HepG2 (cell line): ENCODE data around the gene CCL22. TPM values are rescaled to one million over a fixed set of nuclear protein-coding genes. Genes with fewer than 3 reads are reported as not detected.

Experiments used
- HES4 ChIP-seq: sonication (generic); formaldehyde crosslinking; IDR thresholded peaks from 2 replicates; pipeline ENCODE4 v1.9.0; 2021; ENCODE audit warnings: mild to moderate bottlenecking, missing genetic modification reagents, borderline replicate concordance
- KDM2A ChIP-seq: sonication (generic); formaldehyde crosslinking; IDR thresholded peaks from 2 replicates; pipeline ENCODE4 v1.4.0; 2020; ENCODE audit warnings: low read depth, missing genetic modification reagents, borderline replicate concordance
- MIER2 ChIP-seq: IDR thresholded peaks from 2 replicates; pipeline ENCODE4 v1.6.1; 2016; ENCODE audit warnings: missing biosample characterization, missing genetic modification reagents
- MZF1 ChIP-seq: sonication (generic); formaldehyde crosslinking; IDR thresholded peaks from 2 replicates; pipeline ENCODE4 v1.8.1; 2023; ENCODE audit warnings: mild to moderate bottlenecking, missing genetic modification reagents, borderline replicate concordance
- RFX1 ChIP-seq: fragments of 450-650 bp; IDR thresholded peaks from 2 replicates; pipeline ENCODE4 v1.6.1; 2017
- RNF2 ChIP-seq: fragments of 450-650 bp; conservative IDR thresholded peaks from 2 replicates; pipeline ENCODE4 v1.6.1; 2016; ENCODE audit warnings: low read depth
- SP1 ChIP-seq, 2 experiments: fragments of 450-650 bp in 1 of 2; sonication (generic) in 1 of 2; formaldehyde crosslinking in 1 of 2; IDR thresholded peaks; 2 replicates each; pipeline versions ENCODE4 v1.4.0 to v1.6.1; 2016 to 2020; ENCODE audit warnings: missing genetic modification reagents in 1 of 2
- SP140L ChIP-seq: sonication (generic); formaldehyde crosslinking; IDR thresholded peaks from 2 replicates; pipeline ENCODE4 v1.4.0; 2020; ENCODE audit warnings: missing genetic modification reagents, borderline replicate concordance
- YEATS4 ChIP-seq: sonication (generic); formaldehyde crosslinking; IDR thresholded peaks from 2 replicates; pipeline ENCODE4 v1.4.0; 2020; ENCODE audit warnings: missing genetic modification reagents, borderline replicate concordance
- ZBTB1 ChIP-seq: sonication (generic); formaldehyde crosslinking; IDR thresholded peaks from 2 replicates; pipeline ENCODE4 v1.4.0; 2020; ENCODE audit warnings: missing genetic modification reagents, borderline replicate concordance
- ZBTB42 ChIP-seq: sonication (generic); formaldehyde crosslinking; IDR thresholded peaks from 2 replicates; pipeline ENCODE4 v1.5.0; 2020; ENCODE audit warnings: mild to moderate bottlenecking, missing genetic modification reagents
- ZC3H13 ChIP-seq: sonication (generic); formaldehyde crosslinking; IDR thresholded peaks from 2 replicates; pipeline ENCODE4 v1.8.1; 2023; ENCODE audit warnings: mild to moderate bottlenecking, missing genetic modification reagents, moderate library complexity
- ZFP62 ChIP-seq: sonication (generic); formaldehyde crosslinking; IDR thresholded peaks from 2 replicates; pipeline ENCODE4 v1.4.0; 2020; ENCODE audit warnings: missing genetic modification reagents
- ZNF180 ChIP-seq: sonication (generic); formaldehyde crosslinking; IDR thresholded peaks from 2 replicates; pipeline ENCODE4 v1.4.0; 2020; ENCODE audit warnings: low read depth, missing genetic modification reagents, borderline replicate concordance
- ZNF30 ChIP-seq: sonication (generic); formaldehyde crosslinking; IDR thresholded peaks from 2 replicates; pipeline ENCODE4 v1.5.0; 2020; ENCODE audit warnings: mild to moderate bottlenecking, missing genetic modification reagents
- ZNF343 ChIP-seq: sonication (generic); formaldehyde crosslinking; IDR thresholded peaks from 2 replicates; pipeline ENCODE4 v1.4.0; 2020; ENCODE audit warnings: mild to moderate bottlenecking, missing genetic modification reagents
- ZNF367 ChIP-seq: sonication (generic); formaldehyde crosslinking; IDR thresholded peaks from 2 replicates; pipeline ENCODE4 v1.4.0; 2020; ENCODE audit warnings: missing genetic modification reagents, borderline replicate concordance
- ZNF414 ChIP-seq: sonication (generic); formaldehyde crosslinking; IDR thresholded peaks from 2 replicates; pipeline ENCODE4 v1.5.0; 2020; ENCODE audit warnings: missing genetic modification reagents
- polyA plus RNA-seq, 8 experiments: library from polyadenylated mRNA; depleted of rRNA in 3 of 8; stranded (reverse) in 7 of 8; unstranded in 1 of 8; fragments of >200 nt; fragmentation: Illumina TruSeq in 4 of 8; extraction: Trizol in 4 of 8; gene quantifications; 2 replicates each; pipeline versions ENCODE4 v1.2.1 to v1.2.3, GENCODE V29; 2011 to 2016; ENCODE audit warnings: low read depth in 4 of 8, missing spikeins in 1 of 8, mixed read lengths in 1 of 8; ENCODE audit not compliant: insufficient read depth in 1 of 8
- total RNA-seq, 5 experiments: library from RNA; depleted of rRNA; stranded (reverse); fragments of >200 nt; fragmentation: Illumina TruSeq; extraction: Trizol; gene quantifications; 2 replicates each; pipeline ENCODE4 v1.2.3, GENCODE V29; 2016; ENCODE audit warnings: low read depth in 1 of 5
- TF ChIP-seq, protein P1 (sequence below): sonication (generic); formaldehyde crosslinking; IDR thresholded peaks from 2 replicates; pipeline ENCODE4 v1.8.0; 2022; ENCODE audit warnings: mild to moderate bottlenecking, missing genetic modification reagents, moderate library complexity
- TF ChIP-seq, protein P2 (sequence below): sonication (generic); formaldehyde crosslinking; IDR thresholded peaks from 2 replicates; pipeline ENCODE4 v1.4.0; 2020; ENCODE audit warnings: missing genetic modification reagents
- TF ChIP-seq, protein P3 (sequence below), 2 experiments: sonication (generic) in 1 of 2; formaldehyde crosslinking in 1 of 2; IDR thresholded peaks; 2 replicates each; pipeline versions ENCODE4 v1.4.0 to v1.6.1; 2018 to 2020; ENCODE audit warnings: missing genetic modification reagents in 2 of 2, borderline replicate concordance in 1 of 2, low read depth in 1 of 2, mild to moderate bottlenecking in 1 of 2, missing biosample characterization in 1 of 2
- TF ChIP-seq, protein P4 (sequence below): sonication (generic); formaldehyde crosslinking; conservative IDR thresholded peaks from 2 replicates; pipeline ENCODE4 v1.4.0; 2020; ENCODE audit warnings: mild to moderate bottlenecking, missing genetic modification reagents, moderate library complexity

Gene CCL22
- total and polyA plus RNA-seq, 2 of the 13 experiments (the other 11 are each of a cell fraction or from before 2014, with no cell fraction given) = not detected

DNA sequence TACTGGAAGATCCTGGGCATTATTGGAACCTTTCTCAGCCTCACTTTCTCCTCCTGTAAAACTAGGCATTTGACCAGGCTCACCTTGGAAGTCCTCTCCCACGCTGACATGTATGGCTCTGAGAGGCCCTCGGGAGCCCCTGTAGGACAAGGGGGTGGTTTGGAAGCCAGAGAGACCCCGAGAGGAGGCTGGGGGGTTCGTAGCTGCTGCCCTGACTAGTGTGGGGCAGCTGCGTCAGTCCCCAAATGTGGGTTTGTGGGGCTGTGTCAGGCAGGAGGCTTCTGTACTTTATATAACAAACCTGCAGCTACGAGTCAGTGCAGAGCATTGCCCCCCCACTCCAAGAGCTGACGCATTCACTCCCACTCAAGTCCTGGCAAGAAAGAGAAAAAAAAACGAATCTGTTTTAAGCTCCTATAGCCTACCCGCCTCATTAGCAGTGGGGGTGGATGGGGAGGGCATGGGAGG lies 15.5 kb downstream of the CCL22 start (continued):
- TF ChIP-seq, protein P1, sequence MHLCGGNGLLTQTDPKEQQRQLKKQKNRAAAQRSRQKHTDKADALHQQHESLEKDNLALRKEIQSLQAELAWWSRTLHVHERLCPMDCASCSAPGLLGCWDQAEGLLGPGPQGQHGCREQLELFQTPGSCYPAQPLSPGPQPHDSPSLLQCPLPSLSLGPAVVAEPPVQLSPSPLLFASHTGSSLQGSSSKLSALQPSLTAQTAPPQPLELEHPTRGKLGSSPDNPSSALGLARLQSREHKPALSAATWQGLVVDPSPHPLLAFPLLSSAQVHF (CRISPR knock-in tag) = no peak
- TF ChIP-seq YEATS4 (CRISPR knock-in tag) (no peak), RNF2 (no peak), ZFP62 (no peak), ZNF180 (CRISPR knock-in tag) (no peak), MZF1 (CRISPR knock-in tag) (no peak), ZNF30 (CRISPR knock-in tag) (no peak), KDM2A (CRISPR knock-in tag) (no peak), ZBTB42 (no peak), HES4 (no peak), SP1 (IDR thresholded peaks at IDR 0.05) (no peak), SP1 (CRISPR knock-in tag; IDR thresholded peaks at IDR 0.05) (no peak), ZNF343 (no peak), ZNF414 (CRISPR knock-in tag) (peak; percentile 80), MIER2 (CRISPR knock-in tag) (no peak), SP140L (no peak), ZC3H13 (CRISPR knock-in tag) (no peak), ZNF367 (no peak), RFX1 (no peak), ZBTB1 (CRISPR knock-in tag) (no peak)
- TF ChIP-seq, protein P2, sequence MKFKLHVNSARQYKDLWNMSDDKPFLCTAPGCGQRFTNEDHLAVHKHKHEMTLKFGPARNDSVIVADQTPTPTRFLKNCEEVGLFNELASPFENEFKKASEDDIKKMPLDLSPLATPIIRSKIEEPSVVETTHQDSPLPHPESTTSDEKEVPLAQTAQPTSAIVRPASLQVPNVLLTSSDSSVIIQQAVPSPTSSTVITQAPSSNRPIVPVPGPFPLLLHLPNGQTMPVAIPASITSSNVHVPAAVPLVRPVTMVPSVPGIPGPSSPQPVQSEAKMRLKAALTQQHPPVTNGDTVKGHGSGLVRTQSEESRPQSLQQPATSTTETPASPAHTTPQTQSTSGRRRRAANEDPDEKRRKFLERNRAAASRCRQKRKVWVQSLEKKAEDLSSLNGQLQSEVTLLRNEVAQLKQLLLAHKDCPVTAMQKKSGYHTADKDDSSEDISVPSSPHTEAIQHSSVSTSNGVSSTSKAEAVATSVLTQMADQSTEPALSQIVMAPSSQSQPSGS (CRISPR knock-in tag) = no peak
- TF ChIP-seq, protein P3, sequence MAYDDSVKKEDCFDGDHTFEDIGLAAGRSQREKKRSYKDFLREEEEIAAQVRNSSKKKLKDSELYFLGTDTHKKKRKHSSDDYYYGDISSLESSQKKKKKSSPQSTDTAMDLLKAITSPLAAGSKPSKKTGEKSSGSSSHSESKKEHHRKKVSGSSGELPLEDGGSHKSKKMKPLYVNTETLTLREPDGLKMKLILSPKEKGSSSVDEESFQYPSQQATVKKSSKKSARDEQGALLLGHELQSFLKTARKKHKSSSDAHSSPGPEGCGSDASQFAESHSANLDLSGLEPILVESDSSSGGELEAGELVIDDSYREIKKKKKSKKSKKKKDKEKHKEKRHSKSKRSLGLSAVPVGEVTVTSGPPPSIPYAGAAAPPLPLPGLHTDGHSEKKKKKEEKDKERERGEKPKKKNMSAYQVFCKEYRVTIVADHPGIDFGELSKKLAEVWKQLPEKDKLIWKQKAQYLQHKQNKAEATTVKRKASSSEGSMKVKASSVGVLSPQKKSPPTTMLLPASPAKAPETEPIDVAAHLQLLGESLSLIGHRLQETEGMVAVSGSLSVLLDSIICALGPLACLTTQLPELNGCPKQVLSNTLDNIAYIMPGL (CRISPR knock-in tag; IDR thresholded peaks at IDR 0.05; ENCODE audit: borderline replicate concordance in 1 of 2, low read depth in 1 of 2) = no peak
- TF ChIP-seq, protein P4, sequence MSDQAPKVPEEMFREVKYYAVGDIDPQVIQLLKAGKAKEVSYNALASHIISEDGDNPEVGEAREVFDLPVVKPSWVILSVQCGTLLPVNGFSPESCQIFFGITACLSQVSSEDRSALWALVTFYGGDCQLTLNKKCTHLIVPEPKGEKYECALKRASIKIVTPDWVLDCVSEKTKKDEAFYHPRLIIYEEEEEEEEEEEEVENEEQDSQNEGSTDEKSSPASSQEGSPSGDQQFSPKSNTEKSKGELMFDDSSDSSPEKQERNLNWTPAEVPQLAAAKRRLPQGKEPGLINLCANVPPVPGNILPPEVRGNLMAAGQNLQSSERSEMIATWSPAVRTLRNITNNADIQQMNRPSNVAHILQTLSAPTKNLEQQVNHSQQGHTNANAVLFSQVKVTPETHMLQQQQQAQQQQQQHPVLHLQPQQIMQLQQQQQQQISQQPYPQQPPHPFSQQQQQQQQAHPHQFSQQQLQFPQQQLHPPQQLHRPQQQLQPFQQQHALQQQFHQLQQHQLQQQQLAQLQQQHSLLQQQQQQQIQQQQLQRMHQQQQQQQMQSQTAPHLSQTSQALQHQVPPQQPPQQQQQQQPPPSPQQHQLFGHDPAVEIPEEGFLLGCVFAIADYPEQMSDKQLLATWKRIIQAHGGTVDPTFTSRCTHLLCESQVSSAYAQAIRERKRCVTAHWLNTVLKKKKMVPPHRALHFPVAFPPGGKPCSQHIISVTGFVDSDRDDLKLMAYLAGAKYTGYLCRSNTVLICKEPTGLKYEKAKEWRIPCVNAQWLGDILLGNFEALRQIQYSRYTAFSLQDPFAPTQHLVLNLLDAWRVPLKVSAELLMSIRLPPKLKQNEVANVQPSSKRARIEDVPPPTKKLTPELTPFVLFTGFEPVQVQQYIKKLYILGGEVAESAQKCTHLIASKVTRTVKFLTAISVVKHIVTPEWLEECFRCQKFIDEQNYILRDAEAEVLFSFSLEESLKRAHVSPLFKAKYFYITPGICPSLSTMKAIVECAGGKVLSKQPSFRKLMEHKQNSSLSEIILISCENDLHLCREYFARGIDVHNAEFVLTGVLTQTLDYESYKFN = no peak
